Head of caudate nucleus (tissue), 42 donors: ENCODE data around the gene RPL5.
A peak's percentile ranks its signal among the peaks of the same experiment; 100 is the strongest.

ENCODE experiments used
- DNase-seq, 42 donors: peaks; one replicate each; pipeline versions ENCODE4 v3.0.0 to v3.0.0-alpha.2; 2020 to 2021; ENCODE audit warnings: mixed read lengths in 7 of 42
- intact Hi-C: fragments of 100-400 bp; cut with DNase I; formaldehyde crosslinking; loops from one replicate; pipeline ENCODE4 v1.15.0; 2022

Gene RPL5

GRCh38 chr1:92817137-92817697 lies 14.6 kb upstream of the RPL5 start:
- no peak for DNase-seq
- intact Hi-C loops: loop anchor here (10.0 kb wide), 1 partner anchor 72 kb away; no protein-coding TSS in a partner anchor

- peak in 6 of 42 donors; percentile 15 to 66 (median 34) for DNase-seq
- intact Hi-C loops: loop anchor here (10.0 kb wide), 1 partner anchor 73 kb away; no protein-coding TSS in a partner anchor
Measured at GRCh38 chr1:92817986-92818764, 13.7 kb upstream of the RPL5 start.

GRCh38 chr1:92820024-92820423 lies 11.8 kb upstream of the RPL5 start:
- DNase-seq: peak in 1 of 42 donors; percentile 17
- intact Hi-C loops: no loop called here

- peak in 1 of 42 donors; percentile 2 for DNase-seq
- intact Hi-C loops: no loop called here
Measured at GRCh38 chr1:92820551-92820950, 11.3 kb upstream of the RPL5 start.

- intact Hi-C loops: no loop called here
- DNase-seq: peak in 1 of 42 donors; percentile 14
Measured at GRCh38 chr1:92822879-92823278, 9.0 kb upstream of the RPL5 start.

- no peak for DNase-seq
- intact Hi-C loops: no loop called here
Measured at GRCh38 chr1:92826792-92827191, 5.0 kb upstream of the RPL5 start.

GRCh38 chr1:92831368-92831761 lies 475 bp upstream of the RPL5 start:
- DNase-seq: peak in 1 of 42 donors; percentile 14
- intact Hi-C loops: loop anchor here (10.0 kb wide), 1 partner anchor 77 kb away; no protein-coding TSS in a partner anchor

GRCh38 chr1:92832537-92833114 lies 786 bp downstream of the RPL5 start:
- intact Hi-C loops: loop anchor here (10.0 kb wide), 1 partner anchor 78 kb away; no protein-coding TSS in a partner anchor
- peak in 1 of 42 donors; percentile 21 for DNase-seq

- DNase-seq: no peak
- intact Hi-C loops: loop anchor here (10.0 kb wide), 1 partner anchor 79 kb away; no protein-coding TSS in a partner anchor
Measured at GRCh38 chr1:92833840-92834239, 2.0 kb downstream of the RPL5 start.

GRCh38 chr1:92834617-92835016 lies 2.8 kb downstream of the RPL5 start:
- no peak for DNase-seq
- intact Hi-C loops: loop anchor here (10.0 kb wide), 1 partner anchor 80 kb away; no protein-coding TSS in a partner anchor

- intact Hi-C loops: loop anchor here (10.0 kb wide), 1 partner anchor 82 kb away; no protein-coding TSS in a partner anchor
- DNase-seq: no peak
Measured at GRCh38 chr1:92837062-92837461, 5.2 kb downstream of the RPL5 start.

GRCh38 chr1:92838519-92838918 lies 6.7 kb downstream of the RPL5 start:
- intact Hi-C loops: loop anchor here (10.0 kb wide), 1 partner anchor 84 kb away; no protein-coding TSS in a partner anchor

GRCh38 chr1:92839442-92839841 lies 7.6 kb downstream of the RPL5 start:
- intact Hi-C loops: loop anchor here (10.0 kb wide), 1 partner anchor 85 kb away; no protein-coding TSS in a partner anchor
- no peak for DNase-seq

More at GRCh38 chr1:92838519-92838918, 6.7 kb downstream of the RPL5 start:
- DNase-seq: no peak

- intact Hi-C loops: no loop called here
- no peak for DNase-seq
Measured at GRCh38 chr1:92840600-92840999, 8.8 kb downstream of the RPL5 start.

- no peak for DNase-seq
- intact Hi-C loops: no loop called here
Measured at GRCh38 chr1:92842082-92843045, 10.5 kb downstream of the RPL5 start.

GRCh38 chr1:92843046-92843423 lies 11.2 kb downstream of the RPL5 start:
- DNase-seq: no peak
- intact Hi-C loops: no loop called here

GRCh38 chr1:92843429-92844352 lies 11.9 kb downstream of the RPL5 start:
- DNase-seq: no peak
- intact Hi-C loops: no loop called here

- intact Hi-C loops: no loop called here
- DNase-seq: no peak
Measured at GRCh38 chr1:92844439-92844838, 12.6 kb downstream of the RPL5 start.
